Fibroblast of lung (primary cell): ENCODE data around the gene HDC. TPM values are rescaled to one million over a fixed set of nuclear protein-coding genes. Genes with fewer than 3 reads are reported as not detected.

ENCODE experiments used
- DNase-seq, 2 donors: peaks; one replicate each; pipeline versions ENCODE4 v3.0.0 to v3.0.0-alpha.2; 2010; ENCODE audit warnings: low read depth in 2 of 2
- H2AFZ ChIP-seq: 2 replicates; pipeline ENCODE4 v1.5.1; 2012; ENCODE audit warnings: low read length, control low read depth, inconsistent platforms
- H3K27ac ChIP-seq: 2 replicates; pipeline ENCODE4 v1.5.1; 2011; ENCODE audit warnings: low read length, control low read depth; ENCODE audit not compliant: insufficient read depth
- H3K27me3 ChIP-seq: 2 replicates; pipeline ENCODE4 v1.5.1; 2011; ENCODE audit warnings: mild to moderate bottlenecking, low read length; ENCODE audit not compliant: control insufficient read depth, insufficient read depth
- H3K36me3 ChIP-seq: 2 replicates; pipeline ENCODE4 v1.5.1; 2011; ENCODE audit warnings: low read length; ENCODE audit not compliant: control insufficient read depth, insufficient read depth
- H3K4me1 ChIP-seq: 2 replicates; pipeline ENCODE4 v1.5.1; 2011; ENCODE audit warnings: low read length; ENCODE audit not compliant: control insufficient read depth, insufficient read depth; ENCODE audit errors: extremely low read depth
- H3K4me2 ChIP-seq: 2 replicates; pipeline ENCODE4 v1.5.1; 2011; ENCODE audit warnings: low read length, control low read depth; ENCODE audit not compliant: insufficient read depth; ENCODE audit errors: extremely low read depth
- H3K4me3 ChIP-seq, 4 experiments: fragments of 200-600 bp in 1 of 4; sonication (generic) in 1 of 4; replicated peaks in 1 of 4; 2 replicates each; pipeline ENCODE4 v1.5.1; 2011 to 2016; ENCODE audit warnings: low read length in 4 of 4, low read depth in 3 of 4, mild to moderate bottlenecking in 3 of 4, control low read depth in 2 of 4, inconsistent platforms in 1 of 4, mixed read lengths in 1 of 4; ENCODE audit not compliant: insufficient read depth in 1 of 4; ENCODE audit errors: control extremely low read depth in 1 of 4
- H3K79me2 ChIP-seq: 2 replicates; pipeline ENCODE4 v1.5.1; 2012; ENCODE audit warnings: mild to moderate bottlenecking, low read length, inconsistent platforms; ENCODE audit not compliant: control insufficient read depth, insufficient read depth
- H3K9ac ChIP-seq: 2 replicates; pipeline ENCODE4 v1.5.1; 2011; ENCODE audit warnings: mild to moderate bottlenecking, low read length, control low read depth; ENCODE audit not compliant: insufficient read depth
- H3K9me3 ChIP-seq: 2 replicates; pipeline ENCODE4 v1.5.1; 2012; ENCODE audit warnings: low read depth, low read length; ENCODE audit not compliant: control insufficient read depth, insufficient read depth
- H4K20me1 ChIP-seq: 2 replicates; pipeline ENCODE4 v1.5.1; 2011; ENCODE audit warnings: low read length; ENCODE audit not compliant: control insufficient read depth, insufficient read depth; ENCODE audit errors: extremely low read depth
- CTCF ChIP-seq, 2 donors: IDR thresholded peaks in 1 of 2; conservative IDR thresholded peaks in 1 of 2; 1 replicate in 1 of 2; 2 replicates in 1 of 2; pipeline ENCODE4 v1.5.1; 2011 to 2012; ENCODE audit warnings: low read length in 2 of 2, control low read depth in 1 of 2, inconsistent platforms in 1 of 2, low read depth in 1 of 2, mild to moderate bottlenecking in 1 of 2
- EZH2 ChIP-seq: IDR thresholded peaks from 2 replicates; pipeline ENCODE4 v1.5.1; 2012; ENCODE audit warnings: low read length, control low read depth, mild to moderate bottlenecking; ENCODE audit errors: missing control alignments
- polyA plus RNA-seq, 2 donors: library from polyadenylated mRNA; depleted of rRNA in 1 of 2; stranded (reverse) in 1 of 2; unstranded in 1 of 2; fragments of >200 nt; gene quantifications; 2 replicates each; pipeline ENCODE4 v1.2.1, GENCODE V29; 2011 to 2012; ENCODE audit warnings: missing spikeins in 1 of 2
- total RNA-seq: library from RNA; depleted of rRNA; stranded (reverse); fragments of >200 nt; gene quantifications from 2 replicates; pipeline ENCODE4 v1.2.1, GENCODE V29; 2014

HDC gene
- total and polyA plus RNA-seq, 2 donors (not counting 1 experiment from before 2014, with no cell fraction given): not detected

- no peak for DNase-seq
- Histone ChIP-seq H3K79me2 (no peaks in the 10 kb centered on the region), H3K4me3 (no peak overlapping the region), H3K36me3 (no peaks in the 10 kb centered on the region), H3K27ac (no peak overlapping the region), H3K9ac (no peak overlapping the region), H3K27me3 (peaks cover 7% of the 10 kb centered on the region), H2AFZ (no peak overlapping the region), H3K4me1 (peaks cover 2% of the 10 kb centered on the region), H3K9me3 (no peaks in the 10 kb centered on the region), H3K4me2 (no peak overlapping the region), H4K20me1 (no peaks in the 10 kb centered on the region)
- TF ChIP-seq CTCF (conservative IDR thresholded peaks at IDR 0.05 in 1 of 2, IDR thresholded peaks at IDR 0.05 in 1 of 2; ENCODE audit: low read depth in 1 of 2, low read length in 2 of 2) (no peak), EZH2 (no peak)
Observed at GRCh38 chr15:50257332-50257731, 8.2 kb downstream of the HDC start.

DNA sequence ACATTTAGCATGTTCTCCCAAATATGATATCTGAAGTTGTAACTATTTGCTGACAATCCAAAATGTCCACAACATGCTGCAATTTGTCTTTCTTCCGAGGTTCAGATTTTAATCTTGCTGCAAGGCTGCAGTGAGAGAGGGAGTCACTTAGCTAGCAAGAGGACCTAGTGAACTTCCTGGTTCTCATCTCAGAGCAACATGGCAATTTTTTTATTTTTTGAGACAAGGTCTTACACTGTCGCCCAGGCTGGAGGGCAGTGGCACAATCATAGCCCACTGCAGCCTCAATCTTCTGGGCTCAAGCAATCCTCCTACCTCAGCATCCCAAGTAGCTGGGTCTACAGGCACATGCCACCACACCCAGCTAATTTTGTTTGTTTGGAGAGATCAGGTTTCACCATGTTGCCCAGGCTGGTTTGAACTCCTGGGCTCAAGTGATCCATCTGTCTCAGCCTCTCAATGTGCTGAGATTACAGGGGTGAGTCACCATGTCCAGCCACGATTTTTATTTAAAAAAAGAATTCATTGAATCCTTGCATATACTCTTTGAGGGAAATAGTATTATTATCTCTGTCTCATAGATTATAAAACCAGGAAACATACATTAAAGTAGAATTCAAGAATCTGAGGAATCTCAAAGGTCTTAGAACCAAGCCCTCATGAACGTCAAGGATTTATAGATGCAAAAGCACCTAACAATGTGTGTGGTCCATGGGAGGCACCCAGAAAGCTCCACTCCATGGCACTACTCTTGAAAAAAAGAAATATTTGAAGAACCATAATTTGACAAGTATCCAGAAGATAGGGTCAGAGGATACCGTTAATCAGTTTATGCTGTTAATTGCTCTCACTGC, 9.1 kb downstream of the HDC start:
- no peaks in the 10 kb centered on the region for H3K36me3 ChIP-seq
- H3K4me3 ChIP-seq: no peak overlapping the region
- no peak overlapping the region for H2AFZ ChIP-seq
- no peak overlapping the region for H3K9ac ChIP-seq
- no peaks in the 10 kb centered on the region for H3K9me3 ChIP-seq
- peaks cover 2% of the 10 kb centered on the region for H3K4me1 ChIP-seq
- peak overlapping the region; percentile 3 for H3K4me2 ChIP-seq
- H3K79me2 ChIP-seq: no peaks in the 10 kb centered on the region
- no peak for TF ChIP-seq EZH2
- no peak for TF ChIP-seq CTCF (conservative IDR thresholded peaks at IDR 0.05 in 1 of 2, IDR thresholded peaks at IDR 0.05 in 1 of 2; ENCODE audit: low read depth in 1 of 2, low read length in 2 of 2)
- peaks cover 8% of the 10 kb centered on the region for H3K27me3 ChIP-seq
- DNase-seq: peak; percentile 81 to 87
- no peaks in the 10 kb centered on the region for H4K20me1 ChIP-seq
- H3K27ac ChIP-seq: no peak overlapping the region

- no peak overlapping the region for H3K9ac ChIP-seq
- no peak overlapping the region for H3K4me2 ChIP-seq
- H2AFZ ChIP-seq: no peak overlapping the region
- H3K27me3 ChIP-seq: peaks cover 10% of the 10 kb centered on the region
- H3K27ac ChIP-seq: no peak overlapping the region
- no peak overlapping the region for H3K4me3 ChIP-seq
- peaks cover 2% of the 10 kb centered on the region for H3K4me1 ChIP-seq
- H3K9me3 ChIP-seq: no peaks in the 10 kb centered on the region
- H4K20me1 ChIP-seq: no peaks in the 10 kb centered on the region
- H3K79me2 ChIP-seq: no peaks in the 10 kb centered on the region
- no peaks in the 10 kb centered on the region for H3K36me3 ChIP-seq
- DNase-seq: no peak
- TF ChIP-seq CTCF (conservative IDR thresholded peaks at IDR 0.05 in 1 of 2, IDR thresholded peaks at IDR 0.05 in 1 of 2; ENCODE audit: low read depth in 1 of 2, low read length in 2 of 2): no peak
- TF ChIP-seq EZH2: no peak
Observed at GRCh38 chr15:50252556-50252955, 13.0 kb downstream of the HDC start.
